Stimulated activated naive CD8-positive, alpha-beta T cell treated with anti-CD3 and anti-CD28 coated beads, Interleukin-15, amount 100 ng/mL, for 72 hours (primary cell): Measurements from ENCODE around the gene FOXM1.
"Not testable (repeated sequence)": the region's sequence is repeated elsewhere in the genome, so short reads cannot be mapped to it uniquely, and the experiment has no call there.

Experiments
- ATAC-seq: fragments of 150-1000 bp; cut with Tn5 transposase; 2 replicates; pipeline ENCODE4 v1.10.0; 2021; ENCODE audit warnings: mild to moderate bottlenecking, moderate library complexity
- DNase-seq, 2 donors: peaks; one replicate each; pipeline ENCODE4 v3.0.0; 2021 to 2022
- H3K27ac Mint-ChIP-seq, 2 donors: one replicate each; pipeline ENCODE4 v1.8.0; 2022; ENCODE audit warnings: mild to moderate bottlenecking in 2 of 2, mixed read lengths in 2 of 2, moderate library complexity in 2 of 2
- H3K27me3 Mint-ChIP-seq: one replicate; pipeline ENCODE4 v1.8.0; 2022; ENCODE audit warnings: mixed read lengths
- H3K4me1 Mint-ChIP-seq: one replicate; pipeline ENCODE4 v1.8.0; 2022; ENCODE audit warnings: mild to moderate bottlenecking, mixed read lengths
- H3K4me3 Mint-ChIP-seq, 2 donors: one replicate each; pipeline ENCODE4 v1.8.0; 2022; ENCODE audit warnings: mild to moderate bottlenecking in 2 of 2, mixed read lengths in 2 of 2, moderate library complexity in 1 of 2
- H3K9me3 Mint-ChIP-seq, 2 donors: one replicate each; pipeline ENCODE4 v1.8.0; 2022; ENCODE audit warnings: mixed read lengths in 2 of 2

Gene FOXM1

GRCh38 chr12:2891240-2892053, 14.5 kb upstream of the FOXM1 start:
- Mint-ChIP-seq H3K27ac (peak overlapping the region in 1 of 2 donors; percentile 81), H3K9me3 (no peaks in the 10 kb centered on the region), H3K4me3 (peak overlapping the region; percentile 99), H3K4me1 (peaks cover 36% of the 10 kb centered on the region), H3K27me3 (no peaks in the 10 kb centered on the region)
- DNase-seq (no peak), ATAC-seq (peak; percentile 19)

- DNase-seq (peak; percentile 95 to 97), ATAC-seq (peak; percentile 99)
- Mint-ChIP-seq H3K4me3 (peak within 1 kb of the TSS; percentile 99), H3K27ac (peak within 1 kb of the TSS; percentile 81 to 87), H3K4me1 (peaks cover 36% of the 10 kb centered on the region), H3K9me3 (no peaks in the 10 kb centered on the region), H3K27me3 (no peaks in the 10 kb centered on the region)
Observed at GRCh38 chr12:2890388-2891239, 13.6 kb upstream of the FOXM1 start, which contains the start of gene TULP3. Gene TULP3 (plus strand): TSS chr12:2890891. CDS start chr12:2890948, 57 bp downstream.

GRCh38 chr12:2890001-2890387, 13.0 kb upstream of the FOXM1 start:
- no peaks in the 10 kb centered on the region for H3K9me3 Mint-ChIP-seq
- DNase-seq, result no peak
- H3K27ac Mint-ChIP-seq, result peak overlapping the region; percentile 2 to 87
- no peak for ATAC-seq
- peak overlapping the region; percentile 99 for H3K4me3 Mint-ChIP-seq
- H3K4me1 Mint-ChIP-seq, result peaks cover 36% of the 10 kb centered on the region
- no peaks in the 10 kb centered on the region for H3K27me3 Mint-ChIP-seq

GRCh38 chr12:2886768-2887450, 9.9 kb upstream of the FOXM1 start:
- Mint-ChIP-seq H3K27ac (no peak overlapping the region), H3K4me1 (peaks cover 40% of the 10 kb centered on the region), H3K4me3 (no peak overlapping the region), H3K27me3 (no peaks in the 10 kb centered on the region), H3K9me3 (no peaks in the 10 kb centered on the region)
- DNase-seq (no peak), ATAC-seq (no peak)

GRCh38 chr12:2884810-2885209, 7.8 kb upstream of the FOXM1 start:
- DNase-seq (no peak), ATAC-seq (no peak)
- H3K4me1 Mint-ChIP-seq, result peaks cover 24% of the 10 kb centered on the region
- no peaks in the 10 kb centered on the region for H3K27me3 Mint-ChIP-seq
- no peak overlapping the region for H3K4me3 Mint-ChIP-seq
- no peaks in the 10 kb centered on the region for H3K9me3 Mint-ChIP-seq
- H3K27ac Mint-ChIP-seq, result no peak overlapping the region

- ATAC-seq (no peak), DNase-seq (no peak)
- peaks cover 41% of the 10 kb centered on the region for H3K4me1 Mint-ChIP-seq
Observed at GRCh38 chr12:2879853-2880252, 2.9 kb upstream of the FOXM1 start.

GRCh38 chr12:2877953-2878732, 1.2 kb upstream of the FOXM1 start:
- Mint-ChIP-seq H3K4me3 (peak overlapping the region; percentile 83 to 99), H3K9me3 (no peaks in the 10 kb centered on the region), H3K27me3 (no peaks in the 10 kb centered on the region), H3K4me1 (peaks cover 32% of the 10 kb centered on the region), H3K27ac (peak overlapping the region; percentile 99)
- DNase-seq (no peak), ATAC-seq (no peak)

More at GRCh38 chr12:2879853-2880252, 2.9 kb upstream of the FOXM1 start:
- H3K9me3 Mint-ChIP-seq, result no peaks in the 10 kb centered on the region
- peak overlapping the region; percentile 64 to 99 for H3K4me3 Mint-ChIP-seq
- H3K27ac Mint-ChIP-seq, result peak overlapping the region; percentile 19 to 33
- no peaks in the 10 kb centered on the region for H3K27me3 Mint-ChIP-seq

GRCh38 chr12:2876431-2877046, 435 bp downstream of the FOXM1 start:
- H3K4me1 Mint-ChIP-seq, result peaks cover 36% of the 10 kb centered on the region
- no peaks in the 10 kb centered on the region for H3K9me3 Mint-ChIP-seq
- peak overlapping the region; percentile 97 to 99 for H3K4me3 Mint-ChIP-seq
- H3K27ac Mint-ChIP-seq, result peak overlapping the region; percentile 97 to 99
- DNase-seq, result peak in 1 of 2 donors; percentile 55
- ATAC-seq, result peak; percentile 81
- H3K27me3 Mint-ChIP-seq, result no peaks in the 10 kb centered on the region

GRCh38 chr12:2868986-2869632, 7.9 kb downstream of the FOXM1 start:
- H3K9me3 Mint-ChIP-seq, H3K27ac Mint-ChIP-seq, DNase-seq, H3K4me1 Mint-ChIP-seq, H3K27me3 Mint-ChIP-seq, ATAC-seq, H3K4me3 Mint-ChIP-seq: not testable (repeated sequence)

- Mint-ChIP-seq H3K4me3 (no peak overlapping the region), H3K4me1 (peaks cover 5% of the 10 kb centered on the region), H3K9me3 (no peaks in the 10 kb centered on the region), H3K27ac (no peak overlapping the region), H3K27me3 (no peaks in the 10 kb centered on the region)
- no peak for DNase-seq
- no peak for ATAC-seq
Observed at GRCh38 chr12:2864198-2864597, 12.8 kb downstream of the FOXM1 start.

GRCh38 chr12:2863402-2863801, 13.6 kb downstream of the FOXM1 start:
- not testable (repeated sequence) for H3K4me3 Mint-ChIP-seq, DNase-seq, H3K4me1 Mint-ChIP-seq, H3K27me3 Mint-ChIP-seq, ATAC-seq, H3K9me3 Mint-ChIP-seq
- H3K27ac Mint-ChIP-seq, result peak overlapping the region in 1 of 2 donors; percentile 15

GRCh38 chr12:2862876-2863275, 14.1 kb downstream of the FOXM1 start:
- ATAC-seq (no peak), DNase-seq (no peak)
- Mint-ChIP-seq H3K27ac (no peak overlapping the region), H3K4me3 (no peak overlapping the region), H3K4me1 (no peaks in the 10 kb centered on the region), H3K27me3 (no peaks in the 10 kb centered on the region), H3K9me3 (no peaks in the 10 kb centered on the region)

- no peaks in the 10 kb centered on the region for H3K4me1 Mint-ChIP-seq
- H3K4me3 Mint-ChIP-seq, result no peak overlapping the region
Observed at GRCh38 chr12:2860170-2860569, 16.8 kb downstream of the FOXM1 start.

GRCh38 chr12:2858944-2859421, 18.0 kb downstream of the FOXM1 start:
- no peak for DNase-seq
- no peak for ATAC-seq
- Mint-ChIP-seq H3K27me3 (no peaks in the 10 kb centered on the region), H3K4me1 (no peaks in the 10 kb centered on the region), H3K27ac (peak overlapping the region in 1 of 2 donors; percentile 59), H3K9me3 (no peaks in the 10 kb centered on the region), H3K4me3 (no peak overlapping the region)

More at GRCh38 chr12:2860170-2860569, 16.8 kb downstream of the FOXM1 start:
- ATAC-seq (no peak), DNase-seq (no peak)
- no peaks in the 10 kb centered on the region for H3K9me3 Mint-ChIP-seq
- no peaks in the 10 kb centered on the region for H3K27me3 Mint-ChIP-seq
- peak overlapping the region in 1 of 2 donors; percentile 4 for H3K27ac Mint-ChIP-seq
